GM18868 (cell line): ENCODE data around the gene PPP1R1C.

Experiments used
- ATAC-seq: cut with Tn5 transposase; IDR thresholded peaks from one replicate; pipeline ENCODE4 v1.9.1; 2021; ENCODE audit warnings: mild to moderate bottlenecking, moderate library complexity; ENCODE audit not compliant: unreplicated experiment

Gene PPP1R1C

GRCh38 chr2:182166841-182167240 is 181.2 kb downstream of the PPP1R1C start:
- no peak for ATAC-seq
